Measurements from ENCODE around the gene HSF2BP.
"Not testable (repeated sequence)": the region's sequence is repeated elsewhere in the genome, so short reads cannot be mapped to it uniquely, and the experiment has no call there.

HSF2BP gene

DNA sequence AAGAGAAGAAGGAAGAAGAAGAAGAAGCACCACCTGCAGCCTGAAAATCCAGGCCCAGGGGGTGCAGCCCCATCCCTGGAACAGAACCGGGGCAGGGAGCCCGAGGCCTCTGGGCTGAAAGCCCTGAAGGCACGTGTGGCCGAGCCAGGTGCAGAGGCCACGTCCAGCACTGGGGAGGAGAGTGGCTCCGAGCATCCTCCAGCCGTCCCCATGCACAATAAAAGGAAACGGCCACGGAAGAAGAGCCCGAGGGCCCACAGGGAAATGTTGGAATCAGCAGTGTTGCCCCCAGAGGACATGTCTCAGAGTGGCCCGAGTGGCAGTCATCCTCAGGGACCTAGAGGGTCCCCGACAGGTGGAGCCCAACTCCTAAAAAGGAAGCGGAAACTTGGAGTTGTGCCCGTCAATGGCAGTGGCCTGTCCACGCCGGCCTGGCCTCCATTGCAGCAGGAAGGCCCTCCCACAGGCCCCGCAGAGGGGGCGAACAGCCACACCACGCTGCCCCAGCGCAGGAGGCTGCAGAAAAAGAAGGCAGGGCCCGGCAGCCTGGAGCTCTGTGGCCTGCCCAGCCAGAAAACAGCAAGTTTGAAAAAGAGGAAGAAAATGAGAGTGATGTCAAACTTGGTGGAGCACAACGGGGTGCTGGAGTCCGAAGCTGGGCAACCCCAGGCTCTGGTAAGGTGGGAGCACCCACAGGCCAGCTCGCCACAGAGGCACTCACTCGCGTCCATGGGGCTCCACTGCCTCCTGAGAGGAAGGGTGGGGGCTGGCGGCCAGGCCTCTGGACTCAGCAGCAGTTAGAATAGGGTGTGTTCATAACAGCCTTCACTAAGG, 28.5 kb upstream of the HSF2BP start:
- no peak for DNase-seq (ENCODE audit: low read depth)

DNA sequence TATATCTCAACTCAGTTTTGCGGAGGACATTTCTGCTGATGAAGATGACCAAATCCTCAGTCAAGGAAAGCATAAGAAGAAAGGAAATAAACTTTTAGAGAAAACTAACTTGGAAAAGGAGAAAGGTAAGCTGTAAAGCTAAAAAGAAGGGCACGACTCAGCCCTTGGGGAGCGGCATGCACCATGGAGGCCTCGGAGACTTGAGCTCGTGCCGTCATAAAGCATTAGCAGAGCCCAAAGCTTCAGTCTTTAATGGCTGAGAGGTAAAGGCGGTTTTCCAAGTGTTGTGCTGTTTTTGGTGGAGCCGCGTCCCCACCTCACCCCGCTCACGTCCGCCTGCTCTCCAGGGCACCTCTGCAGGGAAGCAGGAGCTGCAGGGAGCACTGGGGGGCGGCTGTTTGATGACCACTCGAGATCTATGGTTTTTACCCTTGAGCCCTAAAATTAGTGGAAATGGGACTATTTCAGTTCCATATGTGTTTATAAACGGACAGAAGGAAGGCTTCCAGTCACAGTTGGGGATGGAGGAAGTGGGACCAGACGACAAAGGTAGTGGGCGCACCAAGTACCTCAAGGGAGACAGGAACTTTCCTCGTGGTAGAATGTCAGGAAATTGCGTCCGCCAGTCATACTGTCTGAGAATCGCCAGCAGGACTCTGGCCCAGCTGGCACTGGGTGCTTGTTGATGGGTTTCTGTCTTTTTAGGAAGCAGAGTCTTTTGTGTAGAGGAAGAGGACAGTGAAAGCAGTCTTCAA, 27.7 kb upstream of the HSF2BP start:
- no peak for DNase-seq (ENCODE audit: low read depth)

DNA sequence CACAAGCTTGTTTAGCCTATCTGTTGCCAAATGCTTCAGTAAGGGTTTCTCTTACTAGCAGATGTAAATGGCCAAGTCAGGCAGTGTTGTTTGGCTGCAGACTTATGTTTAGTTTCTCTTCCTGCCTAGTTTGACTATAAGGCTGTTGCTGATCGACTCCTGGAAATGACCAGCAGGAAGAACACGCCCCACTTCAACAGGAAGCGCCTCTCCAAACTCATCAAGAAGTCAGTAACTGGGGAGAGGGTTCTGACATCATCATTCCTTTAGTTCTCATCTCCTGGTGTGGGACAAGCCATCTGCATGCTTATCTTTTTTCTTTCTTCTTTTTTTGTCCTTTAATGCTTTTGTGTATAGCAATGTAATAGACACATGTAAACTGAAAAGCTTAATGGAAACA, 25.1 kb upstream of the HSF2BP start:
- no peak for DNase-seq (ENCODE audit: low read depth)

DNA sequence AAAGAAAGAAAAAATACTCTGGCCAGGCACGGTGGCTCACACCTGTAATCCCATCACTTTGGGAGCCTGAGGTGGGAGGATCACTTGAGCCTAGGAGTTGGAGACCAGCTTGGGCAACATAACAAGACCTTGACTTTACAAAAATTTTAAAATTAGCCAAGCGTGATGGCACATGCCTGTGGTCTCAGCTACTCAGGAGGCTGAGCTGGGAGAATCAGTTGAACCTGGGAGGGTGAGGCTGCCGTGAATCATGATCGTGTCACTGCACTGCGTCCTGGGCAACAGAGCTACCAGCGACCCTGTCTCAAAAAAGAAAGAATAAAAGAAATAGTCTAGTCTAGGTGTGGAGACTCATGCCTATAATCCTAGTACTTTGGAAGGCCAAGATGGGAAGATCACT, 22.4 kb upstream of the HSF2BP start:
- DNase-seq (ENCODE audit: low read depth) = no peak

DNA sequence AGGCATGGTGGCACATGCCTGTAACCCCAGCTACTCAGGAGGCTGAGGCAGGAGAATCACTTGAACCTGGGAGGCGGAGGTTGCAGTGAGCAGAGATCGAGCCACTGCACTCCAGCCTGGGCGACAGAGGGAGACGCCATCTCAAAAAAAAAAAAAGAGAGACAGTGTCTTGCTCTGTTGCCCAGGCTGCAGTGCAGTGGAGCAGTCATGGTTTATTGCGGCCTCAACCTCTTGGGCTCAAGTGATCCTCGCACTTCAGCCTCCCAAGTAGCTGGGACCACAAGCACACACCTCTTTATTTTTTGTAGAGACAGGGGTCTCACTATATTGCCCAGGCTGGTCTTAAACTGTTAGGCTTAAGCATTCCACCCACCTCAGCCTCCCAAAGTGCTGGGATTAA, 21.1 kb upstream of the HSF2BP start:
- not testable (repeated sequence) for DNase-seq (ENCODE audit: low read depth)

DNA sequence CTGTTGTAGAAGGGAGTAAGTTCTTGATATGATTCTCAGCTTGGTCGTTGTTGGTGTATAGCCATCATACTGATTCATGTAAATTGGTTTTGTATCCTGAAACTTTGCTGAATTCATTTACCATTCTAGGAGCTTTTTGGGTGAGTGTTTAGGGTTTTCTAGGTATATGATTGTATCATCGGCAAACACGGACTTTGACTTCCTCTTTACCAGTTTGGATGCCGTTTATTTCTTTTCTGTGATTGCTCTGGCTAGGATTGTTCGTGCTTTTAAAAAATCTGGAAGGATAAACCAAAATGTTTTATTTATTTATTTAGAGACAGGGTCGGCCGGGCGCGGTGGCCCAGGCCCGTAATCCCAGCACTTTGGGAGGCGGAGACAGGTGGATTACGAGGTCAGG, 20.7 kb upstream of the HSF2BP start:
- no peak for DNase-seq (ENCODE audit: low read depth)

DNA sequence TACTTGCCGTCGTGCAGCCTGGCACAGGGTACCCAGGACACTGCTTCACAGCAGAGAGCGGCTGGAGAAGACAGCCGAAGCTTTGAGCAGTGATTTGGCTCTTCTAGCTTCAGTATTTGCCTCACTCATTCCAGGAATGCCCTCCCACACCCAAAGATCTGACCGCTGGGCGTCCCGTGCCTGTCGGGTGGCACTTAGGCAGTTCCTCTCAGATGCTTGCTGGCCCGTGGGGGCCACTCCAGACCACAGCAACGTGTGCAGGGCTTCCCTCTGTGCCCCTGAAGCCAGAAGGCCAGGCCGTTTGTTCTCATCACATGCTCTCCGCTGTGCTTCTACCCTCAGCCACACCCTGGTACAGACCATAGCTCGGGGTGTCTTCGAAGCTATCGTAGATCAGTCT, 17.1 kb upstream of the HSF2BP start:
- no peak for DNase-seq (ENCODE audit: low read depth)

DNA sequence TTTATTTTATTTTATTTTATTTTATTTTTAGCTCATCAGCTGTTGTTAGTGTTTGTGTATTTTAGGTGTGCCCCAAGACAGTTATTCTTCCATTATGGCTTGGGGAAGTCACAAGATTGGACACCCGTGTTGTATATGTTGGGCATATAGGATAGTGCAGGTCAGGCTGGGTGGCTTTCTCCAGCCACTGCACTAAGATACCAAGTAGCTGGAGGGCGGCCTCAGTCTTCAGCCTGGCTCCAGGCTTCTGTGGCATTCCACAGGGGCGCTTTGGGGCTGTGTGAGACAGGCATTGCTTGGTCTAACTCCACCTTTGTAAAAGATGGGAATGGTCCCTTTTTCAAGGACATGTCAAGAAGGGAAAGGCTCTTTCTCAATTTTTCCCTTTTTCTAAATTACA, 16.6 kb upstream of the HSF2BP start:
- no peak for DNase-seq (ENCODE audit: low read depth)

DNA sequence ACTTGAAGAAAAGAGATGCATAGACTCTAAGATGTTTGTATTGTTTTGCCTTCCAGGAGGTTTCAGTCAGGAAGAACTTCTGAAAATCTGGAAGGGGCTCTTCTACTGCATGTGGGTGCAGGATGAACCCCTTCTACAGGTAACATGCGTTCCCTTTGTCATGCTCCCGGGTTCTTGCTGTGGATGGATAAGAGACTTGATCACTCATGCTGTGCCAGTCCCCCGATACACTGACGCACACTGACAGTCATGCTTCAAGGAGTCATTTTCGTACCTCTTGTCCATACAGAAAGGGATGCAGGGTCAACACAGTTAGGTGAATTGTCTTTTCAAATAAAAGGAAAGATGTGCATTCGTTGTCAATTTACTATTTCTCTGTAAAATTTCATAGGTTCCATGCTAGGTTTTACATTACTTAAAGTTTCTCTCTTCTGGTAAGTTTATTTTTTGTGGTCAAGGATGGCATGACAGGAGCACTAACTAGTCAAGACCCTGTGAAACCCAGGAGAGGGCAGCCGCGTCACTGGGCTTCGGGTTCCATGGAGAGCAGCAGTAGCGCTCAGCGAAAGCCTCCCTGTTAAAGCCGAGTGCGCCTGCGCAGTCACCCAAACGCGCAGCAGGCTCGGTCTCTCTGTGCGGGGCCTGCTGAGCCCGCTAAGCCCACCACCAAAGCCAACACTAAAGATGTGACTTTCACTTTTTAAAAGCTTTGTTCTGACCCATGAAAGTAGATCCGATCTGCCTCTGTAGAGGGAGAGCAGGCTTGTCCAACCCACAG, 10.7 kb upstream of the HSF2BP start:
- DNase-seq (ENCODE audit: low read depth) = no peak

DNA sequence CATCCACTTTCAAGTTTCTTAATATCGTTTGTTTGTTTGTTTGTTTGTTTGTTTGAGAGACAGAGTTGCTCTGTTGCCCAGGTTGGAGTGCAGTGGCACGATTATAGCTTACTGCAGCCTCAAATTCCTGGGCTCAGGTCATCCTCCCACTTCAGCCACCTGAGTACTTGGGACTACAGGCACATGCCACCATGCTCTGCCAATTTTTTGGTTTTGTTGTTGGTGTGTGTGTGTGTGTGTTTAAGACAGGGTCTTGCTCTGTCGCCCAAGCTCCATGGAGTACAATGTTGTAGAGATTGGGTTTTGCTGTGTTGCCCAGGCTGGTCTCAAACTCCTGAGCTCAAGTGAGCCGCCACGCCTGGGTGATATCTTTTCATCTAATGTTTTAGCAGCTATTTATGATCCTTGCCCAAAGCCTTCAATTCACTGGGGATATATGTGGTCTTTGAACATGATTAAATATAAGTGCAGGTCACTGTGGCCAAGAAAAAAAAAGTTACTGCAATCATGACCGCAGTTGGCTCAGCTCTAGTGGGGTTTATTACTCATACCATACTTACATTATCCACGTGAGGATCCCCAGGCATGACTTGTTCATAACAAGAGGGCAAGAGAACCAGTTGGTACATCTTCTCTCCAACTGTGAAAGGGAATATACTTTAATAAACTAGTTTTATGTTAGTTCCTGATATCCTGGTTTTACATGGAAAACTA, 8.1 kb upstream of the HSF2BP start:
- no peak for DNase-seq (ENCODE audit: low read depth)

DNA sequence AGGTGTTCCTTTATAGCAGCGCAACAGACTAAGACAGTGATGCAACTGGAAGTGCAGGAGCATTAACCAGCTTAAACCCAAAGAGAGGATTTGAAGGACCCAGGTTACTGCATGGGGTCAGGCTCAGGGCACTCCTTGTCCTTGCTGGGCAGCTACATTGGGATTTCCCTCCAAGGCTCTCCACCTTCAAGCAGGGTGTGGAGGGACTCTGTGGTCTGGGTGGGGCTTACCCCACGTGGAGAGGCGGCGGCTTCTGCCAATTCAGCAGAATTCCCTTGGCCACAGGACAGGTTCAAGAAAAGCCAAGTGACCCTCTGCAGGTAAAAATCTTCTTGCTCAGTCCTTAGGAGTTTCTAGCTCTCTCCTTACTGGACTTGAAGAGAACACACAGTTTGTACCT, 6.6 kb upstream of the HSF2BP start:
- no peak for DNase-seq (ENCODE audit: low read depth)

DNA sequence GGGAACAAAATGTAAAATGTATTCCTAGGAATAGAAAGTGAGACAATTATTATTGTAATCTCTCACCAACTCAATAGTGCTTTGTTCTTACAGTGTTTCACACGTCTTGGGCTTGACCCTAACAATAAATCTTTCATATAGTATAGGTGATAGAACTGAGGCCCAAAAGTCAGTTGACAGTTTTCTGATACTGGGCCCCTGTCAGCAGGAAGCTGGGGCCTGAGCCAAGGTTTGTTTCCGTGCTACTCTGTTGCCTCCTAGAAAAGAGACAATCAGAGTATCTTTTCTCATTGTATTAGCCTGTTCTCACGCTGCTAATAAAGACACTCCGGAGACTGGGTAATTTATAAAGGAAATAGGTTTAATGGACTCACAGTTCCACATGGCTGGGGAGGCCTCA, 5.1 kb upstream of the HSF2BP start:
- DNase-seq (ENCODE audit: low read depth) = no peak

DNA sequence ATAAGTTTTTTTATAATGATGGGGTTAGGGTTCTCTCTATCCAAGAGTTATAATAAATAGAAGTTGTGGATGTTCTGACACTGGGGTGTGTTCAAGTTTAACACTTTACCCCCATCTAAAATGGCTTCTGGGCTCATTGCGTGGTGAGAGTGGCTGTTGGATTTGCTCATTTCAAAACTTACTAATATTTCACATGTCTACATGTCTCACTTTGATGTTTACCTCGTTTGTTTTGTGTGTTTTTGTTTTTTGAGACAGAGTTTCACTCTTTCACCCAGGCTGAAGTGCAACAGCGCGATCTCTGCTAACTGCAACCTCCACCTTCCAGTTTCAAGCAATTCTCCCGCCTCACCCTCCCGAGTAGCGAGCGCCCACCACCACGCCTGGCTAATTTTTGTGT, 3.7 kb upstream of the HSF2BP start:
- DNase-seq (ENCODE audit: low read depth) = no peak

DNA sequence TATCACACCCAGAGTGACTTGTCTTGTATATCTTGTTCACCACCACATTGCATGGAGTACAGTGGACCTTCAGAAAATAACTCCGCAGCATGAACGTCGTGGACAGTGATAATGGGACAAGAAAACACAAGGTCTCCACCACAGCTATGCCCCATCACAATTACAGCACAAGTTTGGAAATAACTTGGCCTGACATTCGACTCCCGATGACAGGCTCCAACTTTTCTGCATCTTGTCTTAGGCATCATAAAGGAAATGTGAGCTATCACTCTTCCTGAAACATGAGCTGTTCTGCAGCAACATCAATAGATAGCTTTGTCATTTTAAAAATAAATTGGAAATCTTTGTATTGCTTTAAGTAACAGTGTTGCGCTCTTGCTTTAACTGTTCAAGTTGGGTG, 3.0 kb upstream of the HSF2BP start:
- DNase-seq (ENCODE audit: low read depth) = no peak

DNA sequence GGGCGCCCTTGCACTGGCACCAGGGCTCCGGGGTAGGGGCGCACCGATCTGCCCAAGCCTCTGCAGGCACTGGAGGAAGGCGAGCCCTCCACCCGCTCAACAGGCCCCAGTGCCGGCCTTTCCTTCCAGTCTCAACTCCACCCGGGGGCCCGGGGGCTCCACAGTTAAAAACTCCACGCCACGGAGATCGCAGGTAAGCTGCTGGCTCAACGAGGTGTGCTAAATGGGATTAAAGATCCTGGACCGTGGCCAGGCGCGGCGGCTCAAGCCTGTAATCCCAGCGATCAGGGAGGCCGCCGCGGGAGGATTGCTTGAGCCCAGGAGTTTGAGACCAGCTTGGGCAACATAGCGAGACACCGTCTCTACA, 536 bp downstream of the HSF2BP start:
- no peak for DNase-seq (ENCODE audit: low read depth)

DNA sequence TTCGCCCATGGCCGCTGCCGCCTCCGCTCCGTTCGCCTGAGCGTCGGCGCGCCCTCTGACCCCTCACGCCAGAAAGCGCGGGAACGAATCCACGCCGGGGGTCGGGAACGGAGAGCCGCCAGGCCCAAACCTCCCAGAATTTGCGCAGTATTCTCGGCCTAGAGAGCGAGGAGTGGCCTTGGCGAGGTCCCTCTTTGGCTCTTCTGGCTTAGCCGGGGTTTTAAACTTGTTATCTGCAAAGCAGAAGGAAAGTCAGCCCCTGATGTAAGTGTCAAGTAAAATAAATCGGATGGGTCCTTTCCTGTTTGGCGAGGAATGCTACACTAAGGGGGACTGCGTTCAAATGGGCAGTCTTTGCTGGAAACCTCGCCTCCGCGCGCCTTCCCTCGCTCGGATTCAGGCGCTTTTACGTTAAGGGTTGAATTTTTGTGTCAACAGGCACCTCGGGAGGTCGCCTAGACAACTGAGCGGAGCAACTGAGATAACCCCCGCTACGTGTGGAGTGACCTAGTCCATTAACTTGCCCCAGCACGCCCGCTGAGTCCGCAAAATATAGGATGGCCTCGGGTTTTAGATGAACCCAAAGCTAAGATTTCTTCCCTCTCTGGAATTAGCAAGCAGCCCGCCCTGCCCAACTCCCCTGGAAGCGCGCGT, 1.1 kb downstream of the HSF2BP start:
- DNase-seq (ENCODE audit: low read depth) = no peak

DNA sequence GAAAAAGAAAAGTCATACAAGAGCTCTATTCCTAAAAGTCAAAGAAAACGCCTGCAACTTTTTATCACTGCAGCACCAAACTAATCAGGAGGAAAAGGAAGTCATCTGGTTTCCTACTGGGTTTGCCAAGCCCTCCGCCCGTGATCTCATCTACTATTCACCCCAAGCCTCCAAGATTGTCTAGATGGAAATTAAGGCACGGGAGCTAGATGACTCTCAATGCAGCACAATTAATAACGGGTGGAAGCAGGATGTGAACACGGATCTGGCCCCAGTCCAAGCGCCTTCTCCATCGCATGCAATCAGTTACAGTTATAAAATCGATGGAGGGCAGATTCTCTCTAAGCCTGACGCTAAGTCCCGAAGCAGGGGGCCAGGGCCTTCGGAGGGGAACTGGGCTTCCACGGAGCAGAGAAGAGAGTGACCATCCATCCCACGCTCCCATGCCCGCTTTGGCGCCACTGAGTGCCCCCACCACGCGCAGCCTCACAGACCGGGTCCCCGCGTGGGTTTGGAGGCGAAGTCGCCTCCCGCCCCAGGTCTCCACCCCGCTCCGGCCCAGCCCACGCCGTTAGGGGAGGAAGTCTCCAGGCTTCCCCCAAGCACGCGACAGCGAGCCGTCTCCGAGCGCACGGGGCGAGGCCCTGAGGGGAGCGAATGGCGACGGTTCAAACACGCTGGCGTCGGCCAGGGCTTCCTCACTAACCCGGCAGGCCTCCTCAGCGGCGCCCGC, 1.8 kb downstream of the HSF2BP start:
- DNase-seq (ENCODE audit: low read depth) = no peak

DNA sequence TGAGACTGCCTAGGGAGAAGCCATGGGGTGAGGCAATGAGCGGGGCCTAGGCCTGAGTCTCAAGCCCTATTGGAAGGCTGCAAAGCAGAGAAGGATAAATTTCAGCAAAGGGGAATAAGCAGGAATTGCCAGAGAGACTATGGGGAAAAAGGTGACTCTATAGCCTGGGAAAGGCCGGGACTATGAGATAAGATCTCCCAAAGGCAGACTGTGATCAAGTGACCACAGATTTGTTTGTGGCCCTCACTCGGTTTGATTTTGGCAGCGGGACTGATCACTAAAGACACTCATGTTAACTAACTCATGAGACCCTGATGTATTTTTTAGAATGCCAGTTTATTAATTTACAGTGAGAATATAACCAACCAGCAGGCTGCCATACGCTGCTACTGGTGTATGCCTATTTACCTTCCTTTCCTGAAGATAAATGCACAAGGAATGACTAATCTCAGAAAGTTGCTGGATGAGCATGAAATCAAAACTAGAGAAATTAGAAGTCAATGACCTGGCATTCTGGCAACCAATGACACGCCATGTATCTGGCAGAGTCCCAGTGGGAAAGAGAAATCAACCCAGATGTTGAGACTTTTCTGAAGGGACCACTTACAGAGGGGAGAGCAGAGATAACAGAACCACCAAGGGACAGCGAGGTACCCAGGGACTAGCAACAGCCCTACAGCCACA, 4.3 kb downstream of the HSF2BP start:
- no peak for DNase-seq (ENCODE audit: low read depth)

DNA sequence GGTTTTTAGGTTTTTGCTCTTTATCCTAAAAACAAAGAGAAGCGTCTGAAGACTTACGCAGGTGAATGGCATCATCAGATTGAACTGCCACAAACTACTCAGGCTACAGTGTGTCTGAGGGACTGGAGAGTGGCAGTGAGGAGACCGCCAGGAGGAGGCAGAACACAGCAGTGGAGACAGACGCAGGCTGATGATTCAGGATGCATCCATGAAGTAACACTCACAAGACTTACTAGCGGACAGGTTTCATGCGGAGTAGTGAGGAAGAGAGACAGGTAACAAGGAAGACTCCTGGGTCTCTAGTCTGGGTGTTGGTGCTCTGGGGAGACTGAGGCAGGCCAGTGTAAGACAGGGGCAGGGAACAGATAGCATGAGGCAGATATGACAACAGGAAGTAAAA, 5.7 kb downstream of the HSF2BP start:
- DNase-seq (ENCODE audit: low read depth) = no peak

DNA sequence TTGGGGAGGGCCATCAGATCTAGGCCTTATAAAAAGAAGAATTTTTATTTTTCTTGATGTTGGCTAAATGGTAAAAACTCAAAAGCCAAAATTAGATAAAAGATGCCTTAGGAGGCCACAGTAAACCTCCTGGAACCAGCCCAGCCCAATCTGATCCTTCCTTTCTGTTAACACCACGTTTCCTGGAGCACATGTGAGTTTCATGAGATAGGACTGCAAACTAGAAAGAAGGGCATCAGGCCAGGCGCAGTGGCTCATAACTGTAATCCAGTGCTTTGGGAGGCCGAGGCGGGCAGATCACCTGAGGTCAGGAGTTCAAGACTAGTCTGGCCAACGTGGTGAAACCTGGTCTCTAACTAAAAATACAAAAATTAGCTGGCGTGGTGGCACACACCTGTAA, 6.7 kb downstream of the HSF2BP start:
- no peak for DNase-seq (ENCODE audit: low read depth)

All from activated T-helper 1 cell treated with Interleukin-2 at 50 U/mL for 16 hours (primary cell).